HG02623 (cell line): Measurements from ENCODE around the gene GCN1.

Experiments used
- ATAC-seq: cut with Tn5 transposase; IDR thresholded peaks from one replicate; pipeline ENCODE4 v1.9.1; 2021; ENCODE audit warnings: moderate library complexity; ENCODE audit not compliant: unreplicated experiment

GCN1 gene

DNA sequence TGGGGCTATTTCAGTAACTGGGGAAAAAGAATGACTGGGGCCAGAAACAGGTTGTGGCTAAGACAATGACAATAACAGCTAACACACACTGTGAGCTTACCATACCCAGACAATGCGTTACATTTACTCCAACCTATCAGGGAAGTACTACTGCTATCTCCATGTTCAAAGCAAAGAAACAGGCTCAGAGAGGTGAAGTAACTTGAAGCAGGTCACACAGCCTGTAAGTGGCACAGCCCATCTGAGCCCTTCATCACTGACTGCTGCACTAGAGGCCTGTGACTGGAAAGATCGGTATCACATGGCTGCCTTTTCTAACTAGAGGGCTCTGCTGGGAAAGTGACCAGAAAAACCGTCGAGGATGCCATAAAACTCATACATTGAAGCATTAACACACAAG is 7.9 kb downstream of the GCN1 start:
- no peak for ATAC-seq

GRCh38 chr12:120183211-120183631 is 11.3 kb downstream of the GCN1 start:
- no peak for ATAC-seq

GRCh38 chr12:120181991-120182631 is 12.4 kb downstream of the GCN1 start:
- ATAC-seq, result no peak

DNA sequence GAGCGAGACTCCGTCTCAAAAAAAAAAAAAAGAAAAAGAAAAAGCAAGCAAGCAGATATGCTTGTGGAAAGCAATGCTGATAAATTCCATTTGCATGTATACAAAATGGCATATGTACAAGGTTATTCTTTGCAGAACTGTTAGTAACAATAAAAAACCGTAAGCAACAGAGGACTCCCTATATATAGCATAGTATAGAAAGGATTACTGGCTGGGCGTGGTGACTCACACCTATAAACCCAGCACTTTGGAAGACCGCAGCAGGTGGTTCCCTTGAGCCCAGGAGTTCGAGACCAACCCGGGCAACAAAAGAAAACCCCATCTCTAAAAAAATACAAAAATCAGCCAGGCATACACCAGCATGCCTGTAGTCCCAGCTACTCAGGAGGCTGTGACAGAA is 13.5 kb downstream of the GCN1 start:
- ATAC-seq, result no peak

- no peak for ATAC-seq
Observed at GRCh38 chr12:120175537-120175936, 19.0 kb downstream of the GCN1 start.

- no peak for ATAC-seq
Observed at GRCh38 chr12:120175062-120175461, 19.5 kb downstream of the GCN1 start.

GRCh38 chr12:120172053-120172452 is 22.5 kb downstream of the GCN1 start:
- ATAC-seq, result no peak

DNA sequence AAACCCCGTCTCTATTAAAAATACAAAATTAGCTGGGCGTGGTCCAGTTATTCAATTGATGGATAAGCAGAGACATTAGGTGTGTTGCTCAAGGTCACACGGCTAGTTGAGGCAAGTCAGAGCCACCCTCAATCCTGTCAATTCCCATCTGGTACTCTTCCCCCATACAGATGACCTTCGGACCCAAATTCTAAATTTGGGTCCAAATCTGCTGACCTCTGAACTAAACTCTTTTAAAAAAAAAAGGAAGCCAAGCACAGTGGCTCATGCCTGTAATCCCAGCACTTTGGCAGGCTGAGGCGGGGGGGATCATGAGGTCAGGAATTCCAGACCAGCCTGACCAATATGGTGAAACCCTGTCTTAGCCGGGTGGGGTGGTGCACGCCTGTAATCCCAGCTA is 23.9 kb downstream of the GCN1 start:
- no peak for ATAC-seq

GRCh38 chr12:120169946-120170345 is 24.6 kb downstream of the GCN1 start:
- no peak for ATAC-seq

DNA sequence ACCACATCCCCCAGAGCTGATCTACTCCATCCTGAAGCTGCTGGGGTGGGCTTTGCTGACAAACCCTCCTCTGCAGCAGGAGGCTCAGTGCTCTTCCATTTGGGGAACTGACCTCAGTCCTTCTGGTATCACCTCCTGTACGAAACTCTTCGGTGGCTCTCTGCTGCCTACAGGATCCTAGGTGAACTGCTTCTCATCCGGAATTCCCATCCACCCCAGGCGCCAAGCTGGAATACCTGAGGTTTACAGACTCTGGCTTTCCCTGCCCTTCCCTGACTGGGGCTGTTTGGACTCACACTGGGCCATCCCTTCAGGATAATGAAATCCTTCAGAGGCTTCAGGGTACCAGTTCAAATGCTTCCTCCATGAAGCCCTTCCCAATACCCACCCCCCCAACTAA is 26.2 kb downstream of the GCN1 start:
- ATAC-seq, result no peak

- ATAC-seq, result no peak
Observed at GRCh38 chr12:120167529-120168095, 26.9 kb downstream of the GCN1 start.

GRCh38 chr12:120164293-120164692 is 30.2 kb downstream of the GCN1 start:
- no peak for ATAC-seq

- no peak for ATAC-seq
Observed at GRCh38 chr12:120162763-120163162, 31.8 kb downstream of the GCN1 start.

DNA sequence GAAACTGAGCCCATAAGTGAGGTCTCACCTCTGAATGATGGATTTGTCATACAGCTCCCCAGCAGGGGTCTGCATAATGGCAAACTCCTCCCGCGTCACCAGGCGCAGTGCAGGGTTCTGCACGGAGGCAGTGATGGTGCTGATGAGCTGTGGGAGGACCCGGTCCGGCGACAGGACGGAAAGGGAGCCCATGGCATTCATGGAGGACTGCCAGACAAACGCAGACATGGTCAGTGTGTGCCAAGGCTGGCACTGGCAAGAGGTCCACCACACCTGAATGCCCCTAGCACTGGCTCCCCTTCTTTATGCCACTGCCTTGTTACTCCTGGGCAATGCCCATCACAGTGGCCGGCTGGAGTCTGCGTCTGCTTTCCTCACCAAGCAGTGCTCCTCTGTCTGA is 32.7 kb downstream of the GCN1 start:
- no peak for ATAC-seq

- ATAC-seq, result no peak
Observed at GRCh38 chr12:120159509-120160237, 34.8 kb downstream of the GCN1 start.

- no peak for ATAC-seq
Observed at GRCh38 chr12:120158351-120158750, 36.2 kb downstream of the GCN1 start.

- ATAC-seq, result no peak
Observed at GRCh38 chr12:120157678-120158077, 36.8 kb downstream of the GCN1 start.

GRCh38 chr12:120156315-120157259 is 37.9 kb downstream of the GCN1 start:
- no peak for ATAC-seq

DNA sequence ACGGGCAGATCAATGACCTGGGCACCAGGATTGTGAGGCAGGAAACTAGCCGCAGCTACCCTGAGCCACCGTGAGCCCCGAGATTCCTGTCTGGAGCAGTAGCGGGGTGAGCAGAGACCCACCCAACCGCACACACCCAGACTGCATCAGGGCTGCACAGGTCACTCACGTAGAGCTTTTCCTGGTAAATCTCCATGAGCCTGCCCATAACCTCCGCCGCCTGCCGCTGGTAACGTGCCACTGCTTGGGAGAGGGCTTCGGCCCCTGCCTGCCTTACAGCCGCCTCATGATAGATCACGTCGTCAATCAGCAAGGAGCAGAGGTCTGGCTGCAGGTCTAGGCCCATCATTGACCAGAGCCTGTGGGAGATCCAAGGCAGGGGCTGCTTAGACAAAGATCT is 39.4 kb downstream of the GCN1 start:
- no peak for ATAC-seq

- ATAC-seq, result no peak
Observed at GRCh38 chr12:120150919-120151525, 43.5 kb downstream of the GCN1 start.

DNA sequence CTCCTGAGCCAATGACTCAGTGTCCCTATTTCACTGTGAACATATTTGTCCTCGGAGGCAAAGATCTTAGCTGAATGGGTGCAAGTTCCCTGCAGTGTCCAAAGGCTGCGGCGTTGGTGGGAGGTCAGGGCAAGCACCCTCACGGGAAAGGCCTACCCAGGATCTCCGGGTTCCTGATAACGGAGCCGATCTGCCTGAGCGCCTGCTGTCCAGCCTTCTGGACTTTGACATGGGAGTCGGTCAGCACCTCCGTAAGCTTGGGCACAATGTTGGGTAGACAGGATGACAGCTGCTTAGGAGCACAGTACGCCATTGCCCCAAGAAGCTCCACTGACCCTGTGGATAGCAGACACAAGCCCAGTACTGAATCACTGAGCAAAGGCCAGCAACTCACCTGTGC is 46.5 kb downstream of the GCN1 start:
- ATAC-seq, result no peak
